WI38 (cell line): ENCODE results near the gene DXO.
"Not testable (repeated sequence)": the region's sequence is repeated elsewhere in the genome, so short reads cannot be mapped to it uniquely, and the experiment has no call there.

Experiments
- H3K4me3 ChIP-seq: 2 replicates; pipeline ENCODE4 v1.5.1; 2011; ENCODE audit warnings: low read depth, mild to moderate bottlenecking, control low read depth, low read length
- CTCF ChIP-seq: IDR thresholded peaks from 2 replicates; pipeline ENCODE4 v1.5.1; 2012; ENCODE audit warnings: low read depth, mild to moderate bottlenecking, control low read depth, low read length

DXO gene

DNA sequence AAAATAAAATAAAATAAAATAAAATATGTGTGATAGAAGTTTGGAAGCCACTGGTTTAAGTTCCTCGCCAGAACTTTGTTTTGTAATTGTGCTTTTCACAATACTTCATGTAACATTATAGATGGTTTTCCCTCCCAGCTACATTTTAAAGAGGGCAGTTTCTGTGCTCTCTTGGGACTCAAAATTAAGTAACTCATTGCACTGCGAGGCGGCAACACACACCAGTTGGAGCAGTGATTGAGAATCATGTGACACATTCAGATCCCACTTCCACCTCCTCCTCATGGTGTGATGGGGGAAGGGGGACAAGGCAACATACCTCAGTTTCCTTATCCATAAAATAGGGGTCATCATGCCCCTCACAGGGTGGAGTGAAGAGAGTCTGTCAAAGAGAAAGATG, 36.9 kb downstream of the DXO start:
- no peak for TF ChIP-seq CTCF
- H3K4me3 ChIP-seq, result no peak overlapping the region

DNA sequence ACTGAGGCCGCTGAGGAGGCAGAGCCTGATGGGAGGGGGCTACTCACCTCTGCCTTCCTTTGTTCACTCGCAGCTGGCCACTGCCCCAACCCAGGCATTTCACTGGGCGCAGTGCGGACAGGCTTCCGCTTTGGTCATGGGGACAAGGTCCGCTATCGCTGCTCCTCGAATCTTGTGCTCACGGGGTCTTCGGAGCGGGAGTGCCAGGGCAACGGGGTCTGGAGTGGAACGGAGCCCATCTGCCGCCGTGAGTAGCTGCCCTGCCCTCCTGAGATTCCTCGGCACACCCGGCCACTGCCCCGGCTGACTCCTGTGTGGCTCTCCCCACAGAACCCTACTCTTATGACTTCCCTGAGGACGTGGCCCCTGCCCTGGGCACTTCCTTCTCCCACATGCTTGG, 38.4 kb downstream of the DXO start:
- no peak for TF ChIP-seq CTCF

GRCh38 chr6:31932137-31932536, 39.8 kb downstream of the DXO start:
- H3K4me3 ChIP-seq, result not testable (repeated sequence)

More for the DNA sequence above, 38.4 kb downstream of the DXO start:
- H3K4me3 ChIP-seq, result no peak overlapping the region

- TF ChIP-seq CTCF, result no peak
- no peak overlapping the region for H3K4me3 ChIP-seq
Measured at GRCh38 chr6:31930962-31931361, 41.0 kb downstream of the DXO start.

- no peak overlapping the region for H3K4me3 ChIP-seq
- no peak for TF ChIP-seq CTCF
Measured at GRCh38 chr6:31928672-31928939, 43.3 kb downstream of the DXO start.

DNA sequence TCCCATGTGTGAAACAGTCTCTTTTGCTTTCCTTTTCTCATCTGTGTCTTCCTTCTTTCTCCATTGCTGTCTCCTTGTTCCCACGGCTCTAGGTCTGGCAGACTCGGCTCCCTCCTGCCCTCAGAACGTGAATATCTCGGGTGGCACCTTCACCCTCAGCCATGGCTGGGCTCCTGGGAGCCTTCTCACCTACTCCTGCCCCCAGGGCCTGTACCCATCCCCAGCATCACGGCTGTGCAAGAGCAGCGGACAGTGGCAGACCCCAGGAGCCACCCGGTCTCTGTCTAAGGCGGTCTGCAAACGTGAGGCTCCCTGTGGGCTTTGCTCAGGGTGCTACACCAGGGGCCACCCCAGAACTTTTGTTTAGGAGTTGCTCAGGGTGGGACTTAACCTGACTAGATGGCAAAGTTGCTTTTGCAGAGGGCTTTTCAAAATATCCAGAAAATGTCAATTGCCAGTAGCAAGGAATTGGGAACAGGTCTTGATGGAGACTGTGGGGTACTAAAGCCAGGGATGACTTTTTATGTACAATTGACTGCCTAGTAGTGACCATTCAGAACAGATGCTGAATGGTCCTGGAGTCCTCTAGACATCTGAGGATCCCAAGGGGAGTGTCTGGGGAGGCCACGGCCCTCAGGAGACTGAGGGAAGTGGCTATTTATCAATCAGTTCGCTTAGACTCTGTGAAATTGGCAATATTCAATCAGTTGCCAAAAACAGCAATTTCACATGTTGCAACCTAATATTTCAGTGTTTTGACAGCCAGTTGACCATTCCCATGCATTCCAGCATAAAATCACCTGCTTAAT, 43.9 kb downstream of the DXO start:
- no peak for TF ChIP-seq CTCF
- H3K4me3 ChIP-seq, result no peak overlapping the region

- H3K4me3 ChIP-seq, result no peak within 1 kb of the TSS
- TF ChIP-seq CTCF, result no peak
Measured at GRCh38 chr6:31927242-31927862, 44.6 kb downstream of the DXO start, which contains the start of gene C2. C2 (plus strand) TSS chr6:31927717; CDS start chr6:31927753, 36 bp downstream.
